K562 (cell line): ENCODE measurements around the gene KRT76.

Experiments used
- CREB1 ChIP-seq, 2 experiments: sonication (generic) in 1 of 2; formaldehyde crosslinking in 1 of 2; IDR thresholded peaks; 2 replicates each; pipeline versions ENCODE4 v1.6.1 to v1.8.0; 2012 to 2022; ENCODE audit warnings: inconsistent platforms in 1 of 2, mild to moderate bottlenecking in 1 of 2, missing genetic modification reagents in 1 of 2, moderate library complexity in 1 of 2
- EP300 ChIP-seq: IDR thresholded peaks from 2 replicates; pipeline ENCODE4 v1.6.1; 2012; ENCODE audit warnings: low read length, improper control_type of control experiment
- FOS ChIP-seq: IDR thresholded peaks from 3 replicates; pipeline ENCODE4 v1.6.1; 2011; ENCODE audit not compliant: insufficient read length; ENCODE audit errors: extremely low read depth
- JUND ChIP-seq, 2 experiments: IDR thresholded peaks; 2 replicates in 1 of 2; 3 replicates in 1 of 2; pipeline ENCODE4 v1.6.1; 2011; ENCODE audit warnings: borderline replicate concordance in 2 of 2, low read depth in 2 of 2, low read length in 2 of 2, improper control_type of control experiment in 1 of 2, missing biosample characterization in 1 of 2, missing genetic modification characterization in 1 of 2, missing genetic modification reagents in 1 of 2
- NRF1 ChIP-seq, 2 experiments: fragments of 450-650 bp; IDR thresholded peaks in 1 of 2; conservative IDR thresholded peaks in 1 of 2; 2 replicates each; pipeline ENCODE4 v1.6.1; 2014; ENCODE audit warnings: mild to moderate bottlenecking in 2 of 2
- ZBED1 ChIP-seq: IDR thresholded peaks from 2 replicates; pipeline ENCODE4 v1.6.1; 2014
- ZNF436 ChIP-seq: fragments of 250-450, 450-650 bp; sonication (Bioruptor Pico); formaldehyde crosslinking; IDR thresholded peaks from 2 replicates; pipeline ENCODE4 v1.7.0; 2020; ENCODE audit warnings: mild to moderate bottlenecking
- TF ChIP-seq, protein P1 (sequence below), 2 experiments: fragments of 450-650 bp in 1 of 2; sonication (generic) in 1 of 2; formaldehyde crosslinking in 1 of 2; IDR thresholded peaks; 2 replicates each; pipeline versions ENCODE4 v1.7.1 to v1.9.0; 2016 to 2022; ENCODE audit warnings: inconsistent platforms in 1 of 2, mild to moderate bottlenecking in 1 of 2, missing genetic modification reagents in 1 of 2
- TF ChIP-seq, protein P2 (sequence below), 3 experiments: IDR thresholded peaks in 2 of 3; conservative IDR thresholded peaks in 1 of 3; 2 replicates each; pipeline ENCODE4 v1.5.1; 2011 to 2012; ENCODE audit warnings: low read length in 3 of 3, mild to moderate bottlenecking in 3 of 3, control low read depth in 2 of 3, improper control_type of control experiment in 1 of 3, inconsistent platforms in 1 of 3, low read depth in 1 of 3, mixed read lengths in 1 of 3, moderate library complexity in 1 of 3; ENCODE audit not compliant: insufficient read depth in 2 of 3
- TF ChIP-seq, protein P3 (sequence below), 2 experiments: fragments of 200-800 bp in 1 of 2; sonication (Bioruptor generic) in 1 of 2; sonication (generic) in 1 of 2; formaldehyde crosslinking in 1 of 2; IDR thresholded peaks in 1 of 2; conservative IDR thresholded peaks in 1 of 2; 2 replicates each; pipeline versions ENCODE4 v1.5.0 to v1.6.1; 2016 to 2020; ENCODE audit warnings: missing compliant biosample characterization in 1 of 2, missing genetic modification characterization in 1 of 2, missing genetic modification reagents in 1 of 2

DNA sequence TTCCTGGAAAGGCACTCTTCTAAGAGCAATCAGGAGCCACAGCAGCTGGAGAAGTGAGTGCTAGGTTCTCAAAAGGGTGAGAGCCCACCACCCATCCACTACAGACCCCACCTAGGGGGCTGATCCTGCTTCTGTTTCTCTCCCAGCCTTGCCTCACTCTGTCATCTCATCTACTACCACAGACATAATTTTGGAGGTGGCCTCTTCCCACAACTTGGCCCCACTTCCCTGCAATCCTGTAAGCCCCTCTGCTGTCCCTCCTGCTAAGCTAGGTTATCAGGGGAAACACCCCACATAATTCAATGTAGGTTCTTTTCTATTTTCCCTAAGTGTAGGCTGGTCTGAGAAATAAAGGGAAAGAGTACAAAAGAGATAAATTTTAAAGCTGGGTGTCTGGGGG lies 16.5 kb downstream of the KRT76 start:
- TF ChIP-seq CREB1 (IDR thresholded peaks at IDR 0.05): no peak
- no peak for TF ChIP-seq CREB1 (CRISPR knock-in tag; IDR thresholded peaks at IDR 0.05)
- no peak for TF ChIP-seq NRF1 (conservative IDR thresholded peaks at IDR 0.05 in 1 of 2, IDR thresholded peaks at IDR 0.05 in 1 of 2)
- TF ChIP-seq JUND (IDR thresholded peaks at IDR 0.05; ENCODE audit: borderline replicate concordance, low read depth, low read length): no peak
- no peak for TF ChIP-seq JUND (tag; IDR thresholded peaks at IDR 0.05; ENCODE audit: borderline replicate concordance, low read depth, low read length)
- no peak for TF ChIP-seq FOS
- TF ChIP-seq, protein P1, sequence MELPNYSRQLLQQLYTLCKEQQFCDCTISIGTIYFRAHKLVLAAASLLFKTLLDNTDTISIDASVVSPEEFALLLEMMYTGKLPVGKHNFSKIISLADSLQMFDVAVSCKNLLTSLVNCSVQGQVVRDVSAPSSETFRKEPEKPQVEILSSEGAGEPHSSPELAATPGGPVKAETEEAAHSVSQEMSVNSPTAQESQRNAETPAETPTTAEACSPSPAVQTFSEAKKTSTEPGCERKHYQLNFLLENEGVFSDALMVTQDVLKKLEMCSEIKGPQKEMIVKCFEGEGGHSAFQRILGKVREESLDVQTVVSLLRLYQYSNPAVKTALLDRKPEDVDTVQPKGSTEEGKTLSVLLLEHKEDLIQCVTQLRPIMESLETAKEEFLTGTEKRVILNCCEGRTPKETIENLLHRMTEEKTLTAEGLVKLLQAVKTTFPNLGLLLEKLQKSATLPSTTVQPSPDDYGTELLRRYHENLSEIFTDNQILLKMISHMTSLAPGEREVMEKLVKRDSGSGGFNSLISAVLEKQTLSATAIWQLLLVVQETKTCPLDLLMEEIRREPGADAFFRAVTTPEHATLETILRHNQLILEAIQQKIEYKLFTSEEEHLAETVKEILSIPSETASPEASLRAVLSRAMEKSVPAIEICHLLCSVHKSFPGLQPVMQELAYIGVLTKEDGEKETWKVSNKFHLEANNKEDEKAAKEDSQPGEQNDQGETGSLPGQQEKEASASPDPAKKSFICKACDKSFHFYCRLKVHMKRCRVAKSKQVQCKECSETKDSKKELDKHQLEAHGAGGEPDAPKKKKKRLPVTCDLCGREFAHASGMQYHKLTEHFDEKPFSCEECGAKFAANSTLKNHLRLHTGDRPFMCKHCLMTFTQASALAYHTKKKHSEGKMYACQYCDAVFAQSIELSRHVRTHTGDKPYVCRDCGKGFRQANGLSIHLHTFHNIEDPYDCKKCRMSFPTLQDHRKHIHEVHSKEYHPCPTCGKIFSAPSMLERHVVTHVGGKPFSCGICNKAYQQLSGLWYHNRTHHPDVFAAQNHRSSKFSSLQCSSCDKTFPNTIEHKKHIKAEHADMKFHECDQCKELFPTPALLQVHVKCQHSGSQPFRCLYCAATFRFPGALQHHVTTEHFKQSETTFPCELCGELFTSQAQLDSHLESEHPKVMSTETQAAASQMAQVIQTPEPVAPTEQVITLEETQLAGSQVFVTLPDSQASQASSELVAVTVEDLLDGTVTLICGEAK (IDR thresholded peaks at IDR 0.05): no peak
- TF ChIP-seq, protein P1 (CRISPR knock-in tag; IDR thresholded peaks at IDR 0.05): no peak
- no peak for TF ChIP-seq ZBED1
- TF ChIP-seq ZNF436: no peak
- TF ChIP-seq EP300: no peak
- TF ChIP-seq, protein P2, sequence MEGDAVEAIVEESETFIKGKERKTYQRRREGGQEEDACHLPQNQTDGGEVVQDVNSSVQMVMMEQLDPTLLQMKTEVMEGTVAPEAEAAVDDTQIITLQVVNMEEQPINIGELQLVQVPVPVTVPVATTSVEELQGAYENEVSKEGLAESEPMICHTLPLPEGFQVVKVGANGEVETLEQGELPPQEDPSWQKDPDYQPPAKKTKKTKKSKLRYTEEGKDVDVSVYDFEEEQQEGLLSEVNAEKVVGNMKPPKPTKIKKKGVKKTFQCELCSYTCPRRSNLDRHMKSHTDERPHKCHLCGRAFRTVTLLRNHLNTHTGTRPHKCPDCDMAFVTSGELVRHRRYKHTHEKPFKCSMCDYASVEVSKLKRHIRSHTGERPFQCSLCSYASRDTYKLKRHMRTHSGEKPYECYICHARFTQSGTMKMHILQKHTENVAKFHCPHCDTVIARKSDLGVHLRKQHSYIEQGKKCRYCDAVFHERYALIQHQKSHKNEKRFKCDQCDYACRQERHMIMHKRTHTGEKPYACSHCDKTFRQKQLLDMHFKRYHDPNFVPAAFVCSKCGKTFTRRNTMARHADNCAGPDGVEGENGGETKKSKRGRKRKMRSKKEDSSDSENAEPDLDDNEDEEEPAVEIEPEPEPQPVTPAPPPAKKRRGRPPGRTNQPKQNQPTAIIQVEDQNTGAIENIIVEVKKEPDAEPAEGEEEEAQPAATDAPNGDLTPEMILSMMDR (IDR thresholded peaks at IDR 0.05 in 2 of 3, conservative IDR thresholded peaks at IDR 0.05 in 1 of 3; ENCODE audit: insufficient read depth in 2 of 3, low read depth in 1 of 3, low read length in 3 of 3): no peak
- TF ChIP-seq, protein P3, sequence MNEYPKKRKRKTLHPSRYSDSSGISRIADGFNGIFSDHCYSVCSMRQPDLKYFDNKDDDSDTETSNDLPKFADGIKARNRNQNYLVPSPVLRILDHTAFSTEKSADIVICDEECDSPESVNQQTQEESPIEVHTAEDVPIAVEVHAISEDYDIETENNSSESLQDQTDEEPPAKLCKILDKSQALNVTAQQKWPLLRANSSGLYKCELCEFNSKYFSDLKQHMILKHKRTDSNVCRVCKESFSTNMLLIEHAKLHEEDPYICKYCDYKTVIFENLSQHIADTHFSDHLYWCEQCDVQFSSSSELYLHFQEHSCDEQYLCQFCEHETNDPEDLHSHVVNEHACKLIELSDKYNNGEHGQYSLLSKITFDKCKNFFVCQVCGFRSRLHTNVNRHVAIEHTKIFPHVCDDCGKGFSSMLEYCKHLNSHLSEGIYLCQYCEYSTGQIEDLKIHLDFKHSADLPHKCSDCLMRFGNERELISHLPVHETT (CRISPR knock-in tag; conservative IDR thresholded peaks at IDR 0.05 in 1 of 2, IDR thresholded peaks at IDR 0.05 in 1 of 2): no peak
